WERI-Rb-1 (cell line): ENCODE measurements around the gene NFASC.

ENCODE experiments used
- DNase-seq: peaks from one replicate; pipeline ENCODE4 v3.0.0-alpha.2; 2020
- H3K27ac ChIP-seq: fragments of 250-450 bp; sonication (Bioruptor Pico); 2 replicates; pipeline ENCODE4 v1.5.1; 2020; ENCODE audit warnings: mild to moderate bottlenecking, moderate library complexity
- H3K27me3 ChIP-seq: fragments of 250-450 bp; sonication (Bioruptor Pico); 2 replicates; pipeline ENCODE4 v1.5.1; 2021; ENCODE audit warnings: mild to moderate bottlenecking, low read depth, moderate library complexity; ENCODE audit not compliant: insufficient read depth, severe bottlenecking
- H3K36me3 ChIP-seq: fragments of 250-450 bp; sonication (Bioruptor Pico); 2 replicates; pipeline ENCODE4 v1.5.1; 2020; ENCODE audit warnings: mild to moderate bottlenecking, moderate library complexity
- H3K4me3 ChIP-seq: 2 replicates; pipeline ENCODE4 v1.5.1; 2011; ENCODE audit warnings: low read depth, mild to moderate bottlenecking, control low read depth, low read length
- H3K9me3 ChIP-seq: fragments of 250-450 bp; sonication (Bioruptor Pico); 2 replicates; pipeline ENCODE4 v1.5.1; 2021; ENCODE audit warnings: mild to moderate bottlenecking, moderate library complexity; ENCODE audit not compliant: severe bottlenecking
- TF ChIP-seq, protein P1 (sequence below): IDR thresholded peaks from 2 replicates; pipeline ENCODE4 v1.5.1; 2011; ENCODE audit warnings: low read depth, mild to moderate bottlenecking, control low read depth, inconsistent platforms, low read length

Gene NFASC

DNA sequence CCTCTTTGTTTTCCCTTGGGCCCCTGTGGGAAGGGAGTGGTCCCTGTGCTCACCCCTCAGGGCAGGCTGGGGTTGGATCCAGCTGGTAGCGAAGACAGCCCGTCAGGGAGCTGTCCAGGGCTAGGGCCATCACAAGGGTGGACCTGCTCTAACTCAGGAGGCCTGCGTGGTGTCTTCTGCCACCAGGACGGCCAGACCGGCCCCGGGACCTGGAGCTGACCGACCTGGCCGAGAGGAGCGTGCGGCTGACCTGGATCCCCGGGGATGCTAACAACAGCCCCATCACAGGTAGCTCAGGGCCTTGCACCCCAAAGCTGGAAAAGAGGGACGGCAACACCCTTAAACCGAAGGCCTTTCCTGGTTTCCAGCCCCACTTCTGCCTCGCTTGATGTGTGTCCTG is 108.1 kb downstream of the NFASC start:
- Histone ChIP-seq H3K27ac (no peak overlapping the region), H3K36me3 (peaks cover 76% of the 10 kb centered on the region), H3K27me3 (no peaks in the 10 kb centered on the region), H3K9me3 (no peaks in the 10 kb centered on the region), H3K4me3 (no peak overlapping the region)
- TF ChIP-seq, protein P1, sequence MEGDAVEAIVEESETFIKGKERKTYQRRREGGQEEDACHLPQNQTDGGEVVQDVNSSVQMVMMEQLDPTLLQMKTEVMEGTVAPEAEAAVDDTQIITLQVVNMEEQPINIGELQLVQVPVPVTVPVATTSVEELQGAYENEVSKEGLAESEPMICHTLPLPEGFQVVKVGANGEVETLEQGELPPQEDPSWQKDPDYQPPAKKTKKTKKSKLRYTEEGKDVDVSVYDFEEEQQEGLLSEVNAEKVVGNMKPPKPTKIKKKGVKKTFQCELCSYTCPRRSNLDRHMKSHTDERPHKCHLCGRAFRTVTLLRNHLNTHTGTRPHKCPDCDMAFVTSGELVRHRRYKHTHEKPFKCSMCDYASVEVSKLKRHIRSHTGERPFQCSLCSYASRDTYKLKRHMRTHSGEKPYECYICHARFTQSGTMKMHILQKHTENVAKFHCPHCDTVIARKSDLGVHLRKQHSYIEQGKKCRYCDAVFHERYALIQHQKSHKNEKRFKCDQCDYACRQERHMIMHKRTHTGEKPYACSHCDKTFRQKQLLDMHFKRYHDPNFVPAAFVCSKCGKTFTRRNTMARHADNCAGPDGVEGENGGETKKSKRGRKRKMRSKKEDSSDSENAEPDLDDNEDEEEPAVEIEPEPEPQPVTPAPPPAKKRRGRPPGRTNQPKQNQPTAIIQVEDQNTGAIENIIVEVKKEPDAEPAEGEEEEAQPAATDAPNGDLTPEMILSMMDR, result no peak
- DNase-seq, result peak; percentile 13

DNA sequence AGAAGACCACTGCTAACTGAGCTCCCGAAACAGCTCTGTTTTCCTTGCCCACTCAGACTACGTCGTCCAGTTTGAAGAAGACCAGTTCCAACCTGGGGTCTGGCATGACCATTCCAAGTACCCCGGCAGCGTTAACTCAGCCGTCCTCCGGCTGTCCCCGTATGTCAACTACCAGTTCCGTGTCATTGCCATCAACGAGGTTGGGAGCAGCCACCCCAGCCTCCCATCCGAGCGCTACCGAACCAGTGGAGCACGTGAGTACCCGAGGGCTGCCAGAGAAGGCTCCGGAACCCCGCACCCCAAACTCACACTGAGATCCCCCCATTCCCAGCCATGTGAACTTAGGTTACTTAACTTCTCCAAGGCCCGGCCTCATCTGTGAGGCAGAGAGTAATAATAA is 108.6 kb downstream of the NFASC start:
- H3K27me3 ChIP-seq, result no peaks in the 10 kb centered on the region
- H3K27ac ChIP-seq, result no peak overlapping the region
- DNase-seq, result peak; percentile 26
- H3K9me3 ChIP-seq, result no peaks in the 10 kb centered on the region
- H3K36me3 ChIP-seq, result peaks cover 73% of the 10 kb centered on the region
- TF ChIP-seq, protein P1, result no peak
- H3K4me3 ChIP-seq, result no peak overlapping the region

DNA sequence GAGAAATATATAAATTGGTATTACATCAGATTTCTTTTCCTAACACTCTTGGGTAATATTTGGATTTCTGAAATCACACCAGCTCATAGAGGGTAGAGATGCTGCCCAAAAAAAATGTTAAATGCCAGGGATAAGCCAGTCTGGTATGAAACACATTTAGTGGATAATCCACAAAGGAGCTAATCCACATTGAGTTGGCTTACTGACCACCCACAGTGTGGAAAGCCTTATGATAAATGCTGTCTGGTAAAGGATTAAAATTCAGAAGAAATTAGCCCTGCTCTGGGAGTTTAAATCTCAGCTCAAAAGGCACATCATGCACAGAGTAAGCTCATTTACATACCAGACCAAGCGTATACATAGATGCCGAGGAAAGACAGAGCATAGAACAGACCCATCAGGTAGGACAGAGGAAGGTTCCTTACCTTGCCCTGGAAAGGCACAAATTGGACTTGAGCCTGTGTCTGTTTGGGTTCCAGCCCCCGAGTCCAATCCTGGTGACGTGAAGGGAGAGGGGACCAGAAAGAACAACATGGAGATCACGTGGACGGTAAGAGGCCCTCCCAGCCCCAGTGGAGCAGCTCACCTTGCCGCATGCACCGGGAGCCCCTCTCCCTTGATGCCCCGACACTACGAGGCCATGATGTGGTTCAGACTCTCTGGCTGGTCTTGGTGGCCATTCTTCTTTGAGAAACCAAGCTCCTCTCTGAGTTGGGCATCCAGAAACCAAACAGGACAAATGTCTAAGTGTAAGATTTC is 109.4 kb downstream of the NFASC start:
- H3K9me3 ChIP-seq, result no peaks in the 10 kb centered on the region
- peaks cover 72% of the 10 kb centered on the region for H3K36me3 ChIP-seq
- no peak overlapping the region for H3K27ac ChIP-seq
- no peaks in the 10 kb centered on the region for H3K27me3 ChIP-seq
- H3K4me3 ChIP-seq, result no peak overlapping the region
- TF ChIP-seq, protein P1, result no peak
- peak; percentile 67 for DNase-seq

DNA sequence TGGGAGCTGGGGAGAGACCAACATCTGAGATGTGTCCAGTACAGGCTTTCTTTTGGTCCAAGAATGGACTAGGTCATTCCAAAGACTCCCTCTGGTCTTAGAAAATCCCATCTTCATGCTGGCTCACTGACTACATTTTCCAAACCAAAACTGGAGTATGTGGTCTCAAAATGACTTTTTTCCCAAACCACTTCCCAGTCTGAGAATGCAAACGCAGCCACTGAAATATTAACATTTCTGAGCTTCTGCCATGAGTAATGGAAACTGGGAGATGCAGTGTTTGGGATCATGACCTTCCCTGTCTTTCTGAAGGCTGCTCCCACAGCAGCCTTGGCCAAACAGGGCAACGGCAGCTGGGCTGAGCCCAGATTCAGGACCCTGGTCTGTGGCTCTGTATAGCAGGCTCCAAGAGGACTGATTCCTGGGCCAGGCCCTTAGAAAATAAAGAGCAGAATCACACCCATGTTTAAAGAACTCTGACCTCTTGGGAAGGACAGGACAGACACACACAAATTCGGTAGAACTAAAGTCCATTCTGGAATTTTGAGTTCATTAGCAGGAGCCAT is 110.3 kb downstream of the NFASC start:
- H3K4me3 ChIP-seq, result no peak overlapping the region
- H3K27ac ChIP-seq, result no peak overlapping the region
- no peaks in the 10 kb centered on the region for H3K27me3 ChIP-seq
- DNase-seq, result no peak
- no peaks in the 10 kb centered on the region for H3K9me3 ChIP-seq
- peaks cover 72% of the 10 kb centered on the region for H3K36me3 ChIP-seq
- TF ChIP-seq, protein P1, result no peak

DNA sequence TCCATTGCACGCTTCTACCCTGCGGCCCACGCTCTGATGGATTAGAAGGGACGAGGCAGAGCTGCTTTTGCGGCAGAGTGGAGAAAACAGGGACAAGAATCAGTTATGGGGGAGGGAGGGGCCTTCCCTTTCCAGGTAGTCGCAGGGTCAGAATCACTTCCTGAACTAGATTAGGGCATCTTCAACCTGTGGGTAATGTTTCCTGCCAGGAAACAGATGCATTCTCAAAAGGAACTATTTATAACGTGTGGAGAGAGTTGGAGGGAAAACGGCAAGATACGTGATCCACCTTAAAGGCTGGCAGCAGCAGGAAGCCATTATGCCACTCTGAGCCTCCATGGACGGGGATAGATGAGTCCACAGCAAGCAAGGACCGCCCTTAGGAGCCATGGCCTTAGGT is 112.5 kb downstream of the NFASC start:
- DNase-seq, result no peak
- Histone ChIP-seq H3K9me3 (no peaks in the 10 kb centered on the region), H3K27ac (no peak overlapping the region), H3K4me3 (no peak overlapping the region), H3K36me3 (peaks cover 65% of the 10 kb centered on the region), H3K27me3 (no peaks in the 10 kb centered on the region)
- TF ChIP-seq, protein P1, result no peak

DNA sequence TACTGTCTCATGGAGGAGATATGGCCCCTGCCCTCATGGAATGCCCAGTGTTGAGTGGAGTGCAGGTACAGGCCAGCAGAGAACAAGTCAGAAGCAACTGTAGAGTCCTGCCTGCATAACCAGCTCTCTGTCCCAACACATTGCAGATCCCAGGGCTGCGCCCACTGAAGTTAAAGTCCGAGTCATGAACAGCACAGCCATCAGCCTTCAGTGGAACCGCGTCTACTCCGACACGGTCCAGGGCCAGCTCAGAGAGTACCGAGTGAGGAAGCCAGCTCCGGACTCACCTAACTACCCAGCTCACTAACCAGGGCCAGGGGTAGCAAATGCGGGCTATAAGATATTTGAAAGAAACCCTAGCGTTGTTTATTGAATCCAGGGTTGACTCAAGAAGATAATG is 113.2 kb downstream of the NFASC start:
- DNase-seq, result no peak
- Histone ChIP-seq H3K27ac (no peak overlapping the region), H3K4me3 (no peak overlapping the region), H3K9me3 (no peaks in the 10 kb centered on the region), H3K27me3 (no peaks in the 10 kb centered on the region), H3K36me3 (peaks cover 62% of the 10 kb centered on the region)
- TF ChIP-seq, protein P1, result no peak
